H9 (cell line): Measurements from ENCODE around the gene BTNL3. TPM values are rescaled to one million over a fixed set of nuclear protein-coding genes. Genes with fewer than 3 reads are reported as not detected.

ENCODE experiments used
- DNase-seq: peaks from one replicate; pipeline ENCODE4 v3.0.0-alpha.2; 2017
- H2AFZ ChIP-seq: one replicate; pipeline ENCODE4 v1.6.1; 2013; ENCODE audit warnings: mild to moderate bottlenecking, low read length, control low read depth, moderate library complexity
- H2AK5ac ChIP-seq: 2 replicates; pipeline ENCODE4 v1.6.1; 2013; ENCODE audit warnings: low read length, control low read depth, mixed read lengths; ENCODE audit not compliant: insufficient read length
- H2BK120ac ChIP-seq: one replicate; pipeline ENCODE4 v1.6.1; 2013; ENCODE audit warnings: low read depth, mild to moderate bottlenecking, low read length, control low read depth, inconsistent platforms; ENCODE audit not compliant: poor library complexity, severe bottlenecking
- H2BK12ac ChIP-seq: 2 replicates; pipeline ENCODE4 v1.6.1; 2013; ENCODE audit warnings: low read length, control low read depth, mixed read lengths, low read depth; ENCODE audit not compliant: insufficient read length
- H2BK15ac ChIP-seq: 2 replicates; pipeline ENCODE4 v1.6.1; 2013; ENCODE audit warnings: low read depth, low read length, control low read depth
- H2BK20ac ChIP-seq: one replicate; pipeline ENCODE4 v1.6.1; 2013; ENCODE audit warnings: low read depth, mild to moderate bottlenecking, low read length, control low read depth, inconsistent platforms; ENCODE audit not compliant: poor library complexity, severe bottlenecking
- H2BK5ac ChIP-seq: 2 replicates; pipeline ENCODE4 v1.6.1; 2013; ENCODE audit warnings: low read length, control low read depth, mixed read lengths; ENCODE audit not compliant: insufficient read length
- H3K14ac ChIP-seq: 2 replicates; pipeline ENCODE4 v1.6.1; 2013; ENCODE audit warnings: low read length, control low read depth; ENCODE audit not compliant: insufficient read depth
- H3K18ac ChIP-seq: 2 replicates; pipeline ENCODE4 v1.6.1; 2013; ENCODE audit warnings: low read depth, mild to moderate bottlenecking, mixed read lengths, low read length, control low read depth; ENCODE audit not compliant: insufficient read length
- H3K23ac ChIP-seq: 2 replicates; pipeline ENCODE4 v1.6.1; 2013; ENCODE audit warnings: low read length, control low read depth, mixed read lengths, low read depth; ENCODE audit not compliant: insufficient read length
- H3K23me2 ChIP-seq: 2 replicates; pipeline ENCODE4 v1.6.1; 2013; ENCODE audit warnings: low read depth, mild to moderate bottlenecking, mixed read lengths, low read length, control low read depth; ENCODE audit not compliant: insufficient read length, poor library complexity, severe bottlenecking
- H3K27ac ChIP-seq: 2 replicates; pipeline ENCODE4 v1.5.1; 2013; ENCODE audit warnings: low read length, control low read depth, mixed read lengths, low read depth; ENCODE audit not compliant: insufficient read length
- H3K27me3 ChIP-seq: 2 replicates; pipeline ENCODE4 v1.6.1; 2013; ENCODE audit warnings: low read length, control low read depth, inconsistent platforms; ENCODE audit not compliant: insufficient read depth
- H3K4ac ChIP-seq: 2 replicates; pipeline ENCODE4 v1.6.1; 2013; ENCODE audit warnings: low read depth, mild to moderate bottlenecking, control low read depth, inconsistent platforms, low read length, moderate library complexity
- H3K4me1 ChIP-seq: 2 replicates; pipeline ENCODE4 v1.6.1; 2013; ENCODE audit warnings: low read length, control low read depth, inconsistent platforms; ENCODE audit not compliant: insufficient read depth
- H3K4me2 ChIP-seq: 2 replicates; pipeline ENCODE4 v1.6.1; 2013; ENCODE audit warnings: low read length, control low read depth, mixed read lengths; ENCODE audit not compliant: insufficient read length, insufficient read depth
- H3K56ac ChIP-seq: 2 replicates; pipeline ENCODE4 v1.6.1; 2013; ENCODE audit warnings: low read depth, mild to moderate bottlenecking, mixed read lengths, low read length, control low read depth; ENCODE audit not compliant: insufficient read length
- H3K79me1 ChIP-seq: 2 replicates; pipeline ENCODE4 v1.6.1; 2013; ENCODE audit warnings: low read depth, mild to moderate bottlenecking, moderate library complexity, low read length, control low read depth, inconsistent platforms; ENCODE audit not compliant: insufficient read depth, poor library complexity, severe bottlenecking
- H3K79me2 ChIP-seq: 2 replicates; pipeline ENCODE4 v1.6.1; 2013; ENCODE audit warnings: low read length, control low read depth, inconsistent platforms; ENCODE audit not compliant: insufficient read depth
- H3K9ac ChIP-seq: 2 replicates; pipeline ENCODE4 v1.6.1; 2013; ENCODE audit warnings: low read length, control low read depth, mixed read lengths; ENCODE audit not compliant: insufficient read length; ENCODE audit errors: extremely low read depth
- H3K9me3 ChIP-seq: one replicate; pipeline ENCODE4 v1.6.1; 2013; ENCODE audit warnings: low read depth, low read length, inconsistent platforms; ENCODE audit not compliant: control insufficient read depth
- H3T11ph ChIP-seq: one replicate; pipeline ENCODE4 v1.6.1; 2013; ENCODE audit warnings: mild to moderate bottlenecking, low read length, control low read depth, inconsistent platforms
- H4K20me1 ChIP-seq: one replicate; pipeline ENCODE4 v1.6.1; 2013; ENCODE audit not compliant: control insufficient read depth, insufficient read length, insufficient read depth
- H4K5ac ChIP-seq: 2 replicates; pipeline ENCODE4 v1.6.1; 2013; ENCODE audit warnings: low read depth, mild to moderate bottlenecking, mixed read lengths, low read length, control low read depth; ENCODE audit not compliant: insufficient read length
- H4K8ac ChIP-seq: replicated peaks from 2 replicates; pipeline ENCODE4 v1.6.1; 2013; ENCODE audit warnings: low read length, control low read depth, mixed read lengths, low read depth; ENCODE audit not compliant: insufficient read length
- H4K91ac ChIP-seq: 2 replicates; pipeline ENCODE4 v1.6.1; 2013; ENCODE audit warnings: low read depth, mild to moderate bottlenecking, moderate library complexity, mixed read lengths, low read length, control low read depth; ENCODE audit not compliant: insufficient read length
- H3K27ac Mint-ChIP-seq, 3 experiments: 2 replicates in 2 of 3; 3 replicates in 1 of 3; pipeline ENCODE4 v1.8.0; 2020 to 2021; ENCODE audit warnings: mixed read lengths in 3 of 3, mild to moderate bottlenecking in 1 of 3, moderate library complexity in 1 of 3
- H3K27me3 Mint-ChIP-seq: 2 replicates; pipeline ENCODE4 v1.8.0; 2021; ENCODE audit warnings: low read depth, mild to moderate bottlenecking, moderate library complexity, mixed read lengths
- H3K36me3 Mint-ChIP-seq, 3 experiments: 2 replicates in 2 of 3; 3 replicates in 1 of 3; pipeline ENCODE4 v1.8.0; 2020 to 2021; ENCODE audit warnings: low read depth in 3 of 3, mixed read lengths in 3 of 3; ENCODE audit not compliant: insufficient read depth in 1 of 3
- H3K4me1 Mint-ChIP-seq, 2 experiments: 2 replicates each; pipeline ENCODE4 v1.8.0; 2020; ENCODE audit warnings: mixed read lengths in 2 of 2
- H3K4me3 Mint-ChIP-seq, 2 experiments: 2 replicates in 1 of 2; 3 replicates in 1 of 2; pipeline ENCODE4 v1.8.0; 2020 to 2021; ENCODE audit warnings: mild to moderate bottlenecking in 2 of 2, mixed read lengths in 2 of 2, moderate library complexity in 1 of 2
- H3K9me3 Mint-ChIP-seq, 2 experiments: 2 replicates in 1 of 2; 3 replicates in 1 of 2; pipeline ENCODE4 v1.8.0; 2020; ENCODE audit warnings: mild to moderate bottlenecking in 2 of 2, mixed read lengths in 2 of 2, moderate library complexity in 1 of 2
- WGBS: extraction: QIAGEN DNeasy Blood & Tissue Kit; methylation state at CpG from one replicate; pipeline ENCODE4 v1.1.7; 2013; ENCODE audit warnings: missing lambda C conversion rate, low lambda C conversion rate, mixed read lengths; ENCODE audit not compliant: insufficient read length; ENCODE audit errors: extremely low coverage; 5-methylcytosine and 5-hydroxymethylcytosine counted together
- total RNA-seq: library from RNA; stranded (reverse); gene quantifications from 2 replicates; pipeline ENCODE4 v1.2.1, GENCODE V29; 2021
- TF ChIP-seq, protein P1 (sequence below): fragments of 200-600 bp; sonication (generic); conservative IDR thresholded peaks from 3 replicates; pipeline ENCODE4 v1.8.0; 2021; ENCODE audit warnings: antibody characterized with exemption, mild to moderate bottlenecking

Gene BTNL3
- total RNA-seq, 1 experiment from 2014 or later: not detected

DNA sequence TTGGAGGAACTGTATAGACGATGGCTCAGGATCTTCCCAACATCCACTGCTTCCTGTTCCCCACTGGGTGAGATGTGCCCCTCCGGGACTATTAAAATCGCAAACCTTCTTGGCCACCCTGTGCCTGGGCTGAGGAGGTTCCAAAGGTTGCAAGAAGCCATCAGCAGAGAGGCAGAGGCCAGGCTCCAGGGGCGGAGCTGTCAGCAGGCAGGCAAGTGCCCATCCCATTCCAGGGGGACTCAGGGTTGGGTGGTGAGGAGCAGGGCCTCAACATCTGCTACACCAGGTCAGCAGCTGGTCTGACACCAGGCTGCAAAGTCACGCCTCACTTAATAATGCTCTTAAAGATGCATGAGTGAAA is 2.2 kb downstream of the BTNL3 start:
- no peak overlapping the region for H2BK20ac ChIP-seq
- H2BK12ac ChIP-seq: no peak overlapping the region
- H2BK15ac ChIP-seq: no peak overlapping the region
- no peak overlapping the region for H3T11ph ChIP-seq
- TF ChIP-seq, protein P1, sequence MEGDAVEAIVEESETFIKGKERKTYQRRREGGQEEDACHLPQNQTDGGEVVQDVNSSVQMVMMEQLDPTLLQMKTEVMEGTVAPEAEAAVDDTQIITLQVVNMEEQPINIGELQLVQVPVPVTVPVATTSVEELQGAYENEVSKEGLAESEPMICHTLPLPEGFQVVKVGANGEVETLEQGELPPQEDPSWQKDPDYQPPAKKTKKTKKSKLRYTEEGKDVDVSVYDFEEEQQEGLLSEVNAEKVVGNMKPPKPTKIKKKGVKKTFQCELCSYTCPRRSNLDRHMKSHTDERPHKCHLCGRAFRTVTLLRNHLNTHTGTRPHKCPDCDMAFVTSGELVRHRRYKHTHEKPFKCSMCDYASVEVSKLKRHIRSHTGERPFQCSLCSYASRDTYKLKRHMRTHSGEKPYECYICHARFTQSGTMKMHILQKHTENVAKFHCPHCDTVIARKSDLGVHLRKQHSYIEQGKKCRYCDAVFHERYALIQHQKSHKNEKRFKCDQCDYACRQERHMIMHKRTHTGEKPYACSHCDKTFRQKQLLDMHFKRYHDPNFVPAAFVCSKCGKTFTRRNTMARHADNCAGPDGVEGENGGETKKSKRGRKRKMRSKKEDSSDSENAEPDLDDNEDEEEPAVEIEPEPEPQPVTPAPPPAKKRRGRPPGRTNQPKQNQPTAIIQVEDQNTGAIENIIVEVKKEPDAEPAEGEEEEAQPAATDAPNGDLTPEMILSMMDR: no peak
- H3K4ac ChIP-seq: no peak overlapping the region
- Mint-ChIP-seq H3K27ac (no peak overlapping the region), H3K4me3 (no peak overlapping the region), H3K4me1 (peaks cover 0 to 2% of the 10 kb centered on the region in 2 experiments; a peak in 2 of 4 replicates), H3K27me3 (no peaks in the 10 kb centered on the region; the same call in 1 of the 2 replicates), H3K9me3 (peaks cover 2 to 3% of the 10 kb centered on the region in 2 experiments; a peak in 2 of 5 replicates), H3K36me3 (no peaks in the 10 kb centered on the region)
- H4K20me1 ChIP-seq: no peaks in the 10 kb centered on the region
- WGBS: no CpG with 5 or more reads among the region's 5 CpGs
- DNase-seq: no peak
- H3K56ac ChIP-seq: no peak overlapping the region
- H2AK5ac ChIP-seq: no peak overlapping the region
- no peak overlapping the region for H3K18ac ChIP-seq
- no peak overlapping the region for H2BK5ac ChIP-seq
- H3K27ac ChIP-seq: no peak overlapping the region
- H2AFZ ChIP-seq: no peak overlapping the region
- H3K23ac ChIP-seq: no peak overlapping the region
- no peaks in the 10 kb centered on the region for H3K79me2 ChIP-seq
- no peaks in the 10 kb centered on the region for H3K9me3 ChIP-seq
- H3K4me1 ChIP-seq: no peaks in the 10 kb centered on the region
- H4K8ac ChIP-seq: no peak overlapping the region
- no peaks in the 10 kb centered on the region for H3K27me3 ChIP-seq
- H3K23me2 ChIP-seq: no peaks in the 10 kb centered on the region
- H4K91ac ChIP-seq: no peak overlapping the region
- H2BK120ac ChIP-seq: no peak overlapping the region
- no peak overlapping the region for H3K9ac ChIP-seq
- no peak overlapping the region for H3K14ac ChIP-seq
- no peak overlapping the region for H4K5ac ChIP-seq
- no peaks in the 10 kb centered on the region for H3K79me1 ChIP-seq
- H3K4me2 ChIP-seq: no peak overlapping the region
